Measurements from ENCODE around the gene ARID4B. TPM values are rescaled to one million over a fixed set of nuclear protein-coding genes. Genes with fewer than 3 reads are reported as not detected.
"Not testable (repeated sequence)": the region's sequence is repeated elsewhere in the genome, so short reads cannot be mapped to it uniquely, and the experiment has no call there.

Gene ARID4B
- total and polyA plus RNA-seq, 11 donors = 12.4 to 20.4 (median 15.3) TPM

DNA sequence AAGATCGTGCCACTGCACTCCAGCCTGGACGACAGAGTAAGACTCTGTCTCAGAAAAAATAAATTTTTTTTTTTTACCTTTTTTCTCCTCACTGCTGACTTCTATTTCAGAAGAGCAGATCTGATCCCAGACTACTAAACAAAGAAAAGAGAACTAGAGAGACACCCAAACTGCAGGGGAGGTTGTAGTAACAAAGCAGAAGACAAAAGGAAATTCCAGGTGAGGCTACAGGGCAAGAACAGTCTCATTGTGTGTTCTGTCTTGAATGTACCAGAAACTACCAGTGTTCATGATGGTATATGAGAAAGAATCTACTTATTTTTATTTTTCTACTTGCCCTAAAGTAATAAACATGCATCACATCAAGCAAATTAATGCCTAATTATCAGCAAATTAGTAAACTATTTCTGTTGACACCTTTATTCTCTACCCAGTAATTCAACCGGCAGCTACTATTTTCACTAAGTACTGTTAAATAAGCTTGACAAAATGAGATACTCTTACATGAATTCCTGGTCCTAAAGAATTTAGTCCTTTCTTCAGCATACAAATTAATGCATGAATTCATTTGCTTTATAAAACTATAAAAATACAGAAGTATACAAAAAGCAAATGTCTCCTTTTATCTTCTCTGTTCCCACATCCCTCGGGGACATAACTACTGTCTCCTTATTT lies 40.6 kb downstream of the ARID4B start:
- intact Hi-C loops (cut with DNase I) = no loop called here
- Histone ChIP-seq H3K36me3 (no peaks in the 10 kb centered on the region), H3K4me1 (peaks cover 0 to 53% (median 15%) of the 10 kb centered on the region in 12 donors), H3K27me3 (no peaks in the 10 kb centered on the region), H3K9me3 (no peaks in the 10 kb centered on the region), H3K27ac (no peak overlapping the region), H3K4me3 (no peak overlapping the region)
- ATAC-seq (no peak), DNase-seq (no peak)
- 83 to 90% (median 87%) methylated on average over 4 of the region's 4 CpGs for WGBS, 4 donors
- TF ChIP-seq POLR2A (IDR thresholded peaks at IDR 0.05) = no peak
- TF ChIP-seq, protein P1, sequence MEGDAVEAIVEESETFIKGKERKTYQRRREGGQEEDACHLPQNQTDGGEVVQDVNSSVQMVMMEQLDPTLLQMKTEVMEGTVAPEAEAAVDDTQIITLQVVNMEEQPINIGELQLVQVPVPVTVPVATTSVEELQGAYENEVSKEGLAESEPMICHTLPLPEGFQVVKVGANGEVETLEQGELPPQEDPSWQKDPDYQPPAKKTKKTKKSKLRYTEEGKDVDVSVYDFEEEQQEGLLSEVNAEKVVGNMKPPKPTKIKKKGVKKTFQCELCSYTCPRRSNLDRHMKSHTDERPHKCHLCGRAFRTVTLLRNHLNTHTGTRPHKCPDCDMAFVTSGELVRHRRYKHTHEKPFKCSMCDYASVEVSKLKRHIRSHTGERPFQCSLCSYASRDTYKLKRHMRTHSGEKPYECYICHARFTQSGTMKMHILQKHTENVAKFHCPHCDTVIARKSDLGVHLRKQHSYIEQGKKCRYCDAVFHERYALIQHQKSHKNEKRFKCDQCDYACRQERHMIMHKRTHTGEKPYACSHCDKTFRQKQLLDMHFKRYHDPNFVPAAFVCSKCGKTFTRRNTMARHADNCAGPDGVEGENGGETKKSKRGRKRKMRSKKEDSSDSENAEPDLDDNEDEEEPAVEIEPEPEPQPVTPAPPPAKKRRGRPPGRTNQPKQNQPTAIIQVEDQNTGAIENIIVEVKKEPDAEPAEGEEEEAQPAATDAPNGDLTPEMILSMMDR (IDR thresholded peaks at IDR 0.05) = no peak

DNA sequence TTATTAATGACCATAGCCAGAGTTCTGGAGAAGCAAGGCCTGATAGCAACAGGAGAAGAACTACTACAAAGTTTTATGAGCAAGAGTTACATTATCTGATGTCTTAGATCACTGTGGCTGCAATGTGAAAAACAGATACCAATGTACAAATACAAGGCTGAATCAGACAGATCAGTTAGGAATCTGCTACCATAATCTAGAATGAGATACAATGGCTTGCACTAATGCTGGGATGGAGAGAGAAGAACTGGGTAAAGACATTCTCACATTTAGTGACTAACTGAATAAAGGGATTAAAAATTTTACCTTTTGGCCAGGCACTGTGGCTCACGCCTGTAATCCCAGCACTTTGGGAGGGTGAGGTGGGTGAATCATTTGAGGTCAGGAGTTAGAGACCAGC lies 41.3 kb downstream of the ARID4B start:
- Histone ChIP-seq H3K27me3 (no peaks in the 10 kb centered on the region), H3K36me3 (no peaks in the 10 kb centered on the region), H3K27ac (no peak overlapping the region), H3K4me1 (peaks cover 0 to 48% (median 16%) of the 10 kb centered on the region in 12 donors), H3K4me3 (no peak overlapping the region), H3K9me3 (no peaks in the 10 kb centered on the region)
- 89 to 100% (median 94%) methylated on average over 1 of the region's 1 CpG for WGBS, 4 donors
- DNase-seq (no peak), ATAC-seq (no peak)
- TF ChIP-seq POLR2A (IDR thresholded peaks at IDR 0.05) = no peak
- TF ChIP-seq, protein P1 (IDR thresholded peaks at IDR 0.05) = no peak
- intact Hi-C loops (cut with DNase I) = no loop called here

DNA sequence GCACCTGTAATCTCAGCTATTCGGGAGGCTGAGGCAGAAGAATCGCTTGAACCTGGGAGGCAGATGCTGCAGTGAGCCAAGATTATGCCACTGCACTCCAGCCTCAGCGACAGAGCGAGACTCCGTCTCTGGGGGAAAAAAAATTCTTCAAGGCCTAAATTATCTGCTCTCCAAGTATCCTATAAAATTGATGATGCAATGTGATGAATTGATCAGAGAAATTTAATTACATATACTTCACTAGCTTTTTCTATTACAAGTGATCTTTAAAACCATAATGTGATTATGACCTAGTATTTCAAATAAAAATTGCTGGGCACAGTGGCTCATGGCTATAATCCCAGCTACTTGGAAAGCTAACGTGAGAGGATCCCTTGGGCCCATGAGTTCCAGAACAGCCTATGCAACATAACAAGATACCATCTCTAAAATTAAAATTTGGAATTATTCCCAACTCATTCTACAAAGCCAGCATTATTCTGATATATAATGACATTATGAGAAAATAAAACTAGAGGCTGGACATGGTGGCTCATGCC lies 43.7 kb downstream of the ARID4B start:
- intact Hi-C loops (cut with DNase I) = no loop called here
- no peaks in the 10 kb centered on the region for H3K36me3 ChIP-seq
- H3K4me3 ChIP-seq = no peak overlapping the region
- DNase-seq (no peak), ATAC-seq (no peak)
- WGBS, 4 donors = 80 to 84% (median 82%) methylated on average over 6 of the region's 6 CpGs
- H3K27ac ChIP-seq = no peak overlapping the region
- H3K4me1 ChIP-seq = peaks cover 0 to 53% (median 21%) of the 10 kb centered on the region in 12 donors
- TF ChIP-seq POLR2A (IDR thresholded peaks at IDR 0.05) = no peak
- TF ChIP-seq, protein P1 (IDR thresholded peaks at IDR 0.05) = no peak
- H3K9me3 ChIP-seq = no peaks in the 10 kb centered on the region
- no peaks in the 10 kb centered on the region for H3K27me3 ChIP-seq

DNA sequence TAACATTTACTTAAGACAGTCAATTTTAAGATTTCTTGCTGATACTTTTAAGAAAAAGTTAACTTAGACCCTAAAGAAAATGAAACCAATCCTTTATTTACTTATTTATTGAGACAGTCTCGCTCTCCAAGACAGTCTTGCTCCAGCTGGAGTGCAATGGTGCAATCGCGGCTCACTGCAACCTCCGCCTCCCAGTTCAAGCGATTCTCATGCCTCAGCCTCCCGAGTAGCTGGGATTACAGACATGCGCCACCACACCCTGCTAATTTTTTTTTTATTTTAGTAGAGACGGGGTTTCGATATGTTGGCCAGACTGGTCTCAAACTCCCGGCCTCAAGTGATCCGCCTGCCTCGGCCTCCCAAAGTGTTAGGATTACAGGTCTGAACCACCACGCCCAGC lies 44.3 kb downstream of the ARID4B start:
- H3K4me3 ChIP-seq; H3K27ac ChIP-seq; H3K36me3 ChIP-seq; H3K9me3 ChIP-seq; ATAC-seq; DNase-seq; H3K27me3 ChIP-seq; intact Hi-C loops (cut with DNase I): not testable (repeated sequence)
- peaks cover 0 to 53% (median 25%) of the 10 kb centered on the region in 12 donors for H3K4me1 ChIP-seq
- 96 to 98% (median 97%) methylated on average over 13 of the region's 13 CpGs for WGBS, 4 donors

All from heart left ventricle (tissue), 16 donors.